Panc1 (cell line): ENCODE results near the gene ACIN1. TPM values are rescaled to one million over a fixed set of nuclear protein-coding genes. Genes with fewer than 3 reads are reported as not detected.

Source experiments
- ATAC-seq: fragments of 200-7000 bp; cut with Tn5 transposase; 2 replicates; pipeline ENCODE4 v1.9.1; 2020; ENCODE audit warnings: mild to moderate bottlenecking, moderate library complexity
- BruUV-seq: library from RNA; stranded (reverse); fragments of 400-500 nt; replicated peaks from 2 replicates; lab custom pipeline; 2021; lab: Mats Ljungman, UMichigan
- CTCF ChIA-PET: fragments of 300-600 bp; sonication (Branson Sonifier 250); formaldehyde crosslinking; loops from one replicate; lab custom pipeline; 2022; ENCODE audit warnings: antibody characterized with exemption; lab: Charles Lee
- POLR2A ChIA-PET: fragments of 300-600 bp; sonication (Branson Sonifier 250); formaldehyde crosslinking; loops from one replicate; lab custom pipeline; 2022; ENCODE audit warnings: antibody characterized with exemption; lab: Charles Lee
- DNase-seq: peaks from one replicate; pipeline ENCODE4 v3.0.0-alpha.2; 2010; ENCODE audit warnings: low read depth, low spot score
- H3K27ac ChIP-seq: 2 replicates; pipeline ENCODE4 v1.5.1; 2011; ENCODE audit warnings: mild to moderate bottlenecking, low read length, inconsistent platforms
- H3K27me3 ChIP-seq: fragments of 200-500 bp; sonication (Bioruptor generic); 2 replicates; pipeline ENCODE4 v1.6.0; 2014; ENCODE audit warnings: low read length, inconsistent platforms; ENCODE audit not compliant: control insufficient read depth, insufficient read depth
- H3K36me3 ChIP-seq: fragments of 200-500 bp; sonication (Bioruptor generic); 2 replicates; pipeline ENCODE4 v1.5.1; 2014; ENCODE audit warnings: inconsistent platforms, mild to moderate bottlenecking, low read length, moderate library complexity; ENCODE audit not compliant: control insufficient read depth, insufficient read depth
- H3K4me1 ChIP-seq: 2 replicates; pipeline ENCODE4 v1.5.1; 2011; ENCODE audit warnings: inconsistent platforms, mild to moderate bottlenecking, low read length, moderate library complexity; ENCODE audit not compliant: control insufficient read depth, insufficient read depth
- H3K4me3 ChIP-seq, 2 experiments: 2 replicates each; pipeline ENCODE4 v1.5.1; 2011 to 2012; ENCODE audit warnings: low read depth in 2 of 2, low read length in 2 of 2, mild to moderate bottlenecking in 2 of 2, inconsistent platforms in 1 of 2, moderate library complexity in 1 of 2
- H3K9me3 ChIP-seq: fragments of 200-500 bp; sonication (Bioruptor generic); 2 replicates; pipeline ENCODE4 v1.5.1; 2014; ENCODE audit warnings: low read depth, mild to moderate bottlenecking, inconsistent platforms, low read length, moderate library complexity; ENCODE audit not compliant: control insufficient read depth, insufficient read depth
- CTCF ChIP-seq: fragments of 450-650 bp; IDR thresholded peaks from 2 replicates; pipeline ENCODE4 v1.5.1; 2017; ENCODE audit warnings: mild to moderate bottlenecking
- POLR2AphosphoS5 ChIP-seq: IDR thresholded peaks from 2 replicates; pipeline ENCODE4 v1.6.1; 2012; ENCODE audit warnings: mild to moderate bottlenecking, low read depth, low read length, moderate library complexity
- SIN3A ChIP-seq: IDR thresholded peaks from 2 replicates; pipeline ENCODE4 v1.6.1; 2012; ENCODE audit warnings: low read depth, mild to moderate bottlenecking, low read length, moderate library complexity, borderline replicate concordance; ENCODE audit not compliant: insufficient read depth
- TCF7L2 ChIP-seq: IDR thresholded peaks from 2 replicates; pipeline ENCODE4 v1.6.1; 2011; ENCODE audit warnings: mild to moderate bottlenecking, low read depth, low read length, inconsistent platforms
- in situ Hi-C: cut with HindIII; loops from 2 replicates; pipeline ENCODE4 v1.10.0; 2016; ENCODE audit warnings: low sequenced_read_pairs, low pct_unique_long_range_greater_than_20kb
- intact Hi-C: fragments of 100-400 bp; cut with micrococcal nuclease; formaldehyde crosslinking; loops from one replicate; pipeline ENCODE4 v1.10.0; 2022; ENCODE audit not compliant: unreplicated experiment
- total RNA-seq: library from RNA; stranded (reverse); gene quantifications from one replicate; pipeline ENCODE4 v1.2.1, GENCODE V29; 2021; ENCODE audit not compliant: unreplicated experiment
- TF ChIP-seq, protein P1 (sequence below), 2 experiments: IDR thresholded peaks; 2 replicates each; pipeline ENCODE4 v1.6.1; 2011 to 2012; ENCODE audit warnings: low read depth in 2 of 2, control low read depth in 1 of 2, low read length in 1 of 2, mild to moderate bottlenecking in 1 of 2, moderate library complexity in 1 of 2; ENCODE audit not compliant: insufficient read depth in 1 of 2

ACIN1 gene
- total RNA-seq, 1 experiment from 2014 or later: 162 TPM

DNA sequence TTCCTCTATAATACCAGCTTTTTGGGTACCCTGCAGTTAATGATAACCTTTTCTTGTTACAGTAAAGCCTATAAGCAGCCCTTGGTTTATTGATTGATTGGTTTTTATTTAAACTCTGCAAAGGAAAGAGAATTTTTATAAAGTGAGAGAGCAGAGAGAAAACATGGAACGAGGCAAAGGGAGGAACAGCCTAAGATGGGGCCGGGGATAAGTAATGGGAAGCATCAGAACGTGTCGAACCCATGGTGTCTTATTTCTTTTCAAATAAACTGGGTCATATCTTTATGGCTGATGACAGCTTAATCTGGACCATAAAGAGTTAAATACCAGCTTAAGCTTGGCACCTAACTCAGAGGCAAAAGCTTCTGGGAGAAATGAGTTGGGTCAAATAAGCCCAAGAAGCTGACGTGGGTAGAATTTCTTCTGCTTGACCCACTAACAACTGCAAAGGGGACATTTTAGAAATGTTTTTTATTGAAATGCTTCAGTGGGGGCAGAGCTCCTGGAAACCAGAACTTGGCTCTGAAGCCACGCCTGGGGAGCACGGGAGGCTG, 73.0 kb downstream of the ACIN1 start:
- Histone ChIP-seq H3K9me3 (no peaks in the 10 kb centered on the region), H3K36me3 (no peaks in the 10 kb centered on the region), H3K27ac (no peak overlapping the region), H3K4me3 (no peak overlapping the region), H3K27me3 (no peaks in the 10 kb centered on the region), H3K4me1 (no peaks in the 10 kb centered on the region)
- DNase-seq (no peak), ATAC-seq (no peak)
- in situ Hi-C loops (no loop called here), intact Hi-C loops (no loop called here)
- ChIA-PET POLR2A (no interaction called here), CTCF (no interaction called here)
- no TSS peak for BruUV-seq
- TF ChIP-seq POLR2AphosphoS5 (no peak), TCF7L2 (no peak), SIN3A (no peak)

- DNase-seq (no peak), ATAC-seq (no peak)
- in situ Hi-C loops (no loop called here), intact Hi-C loops (no loop called here)
- H3K27ac ChIP-seq: no peak overlapping the region
- no peak for TF ChIP-seq CTCF
- no peak for TF ChIP-seq POLR2AphosphoS5
- TF ChIP-seq, protein P1, sequence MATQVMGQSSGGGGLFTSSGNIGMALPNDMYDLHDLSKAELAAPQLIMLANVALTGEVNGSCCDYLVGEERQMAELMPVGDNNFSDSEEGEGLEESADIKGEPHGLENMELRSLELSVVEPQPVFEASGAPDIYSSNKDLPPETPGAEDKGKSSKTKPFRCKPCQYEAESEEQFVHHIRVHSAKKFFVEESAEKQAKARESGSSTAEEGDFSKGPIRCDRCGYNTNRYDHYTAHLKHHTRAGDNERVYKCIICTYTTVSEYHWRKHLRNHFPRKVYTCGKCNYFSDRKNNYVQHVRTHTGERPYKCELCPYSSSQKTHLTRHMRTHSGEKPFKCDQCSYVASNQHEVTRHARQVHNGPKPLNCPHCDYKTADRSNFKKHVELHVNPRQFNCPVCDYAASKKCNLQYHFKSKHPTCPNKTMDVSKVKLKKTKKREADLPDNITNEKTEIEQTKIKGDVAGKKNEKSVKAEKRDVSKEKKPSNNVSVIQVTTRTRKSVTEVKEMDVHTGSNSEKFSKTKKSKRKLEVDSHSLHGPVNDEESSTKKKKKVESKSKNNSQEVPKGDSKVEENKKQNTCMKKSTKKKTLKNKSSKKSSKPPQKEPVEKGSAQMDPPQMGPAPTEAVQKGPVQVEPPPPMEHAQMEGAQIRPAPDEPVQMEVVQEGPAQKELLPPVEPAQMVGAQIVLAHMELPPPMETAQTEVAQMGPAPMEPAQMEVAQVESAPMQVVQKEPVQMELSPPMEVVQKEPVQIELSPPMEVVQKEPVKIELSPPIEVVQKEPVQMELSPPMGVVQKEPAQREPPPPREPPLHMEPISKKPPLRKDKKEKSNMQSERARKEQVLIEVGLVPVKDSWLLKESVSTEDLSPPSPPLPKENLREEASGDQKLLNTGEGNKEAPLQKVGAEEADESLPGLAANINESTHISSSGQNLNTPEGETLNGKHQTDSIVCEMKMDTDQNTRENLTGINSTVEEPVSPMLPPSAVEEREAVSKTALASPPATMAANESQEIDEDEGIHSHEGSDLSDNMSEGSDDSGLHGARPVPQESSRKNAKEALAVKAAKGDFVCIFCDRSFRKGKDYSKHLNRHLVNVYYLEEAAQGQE (IDR thresholded peaks at IDR 0.05; ENCODE audit: insufficient read depth in 1 of 2, low read depth in 2 of 2, low read length in 1 of 2): no peak
- no peak for TF ChIP-seq TCF7L2
- TF ChIP-seq SIN3A: no peak
- BruUV-seq: no TSS peak
- no peaks in the 10 kb centered on the region for H3K9me3 ChIP-seq
- no peak overlapping the region for H3K4me3 ChIP-seq
- H3K4me1 ChIP-seq: no peaks in the 10 kb centered on the region
- CTCF ChIA-PET: no interaction called here
- no peaks in the 10 kb centered on the region for H3K27me3 ChIP-seq
- H3K36me3 ChIP-seq: no peaks in the 10 kb centered on the region
- POLR2A ChIA-PET: no interaction called here
These were observed 73.5 kb downstream of the ACIN1 start for GRCh38 chr14:23021434-23021833.
